Fibroblast of skin of left biceps (primary cell): ENCODE results near the gene MOCS3.
A peak's percentile ranks its signal among the peaks of the same experiment; 100 is the strongest.

Experiments used
- DNase-seq, 2 experiments: peaks; one replicate each; pipeline ENCODE4 v3.0.0-alpha.2; 2013; ENCODE audit warnings: low read depth in 2 of 2

The MOCS3 gene, protein sequence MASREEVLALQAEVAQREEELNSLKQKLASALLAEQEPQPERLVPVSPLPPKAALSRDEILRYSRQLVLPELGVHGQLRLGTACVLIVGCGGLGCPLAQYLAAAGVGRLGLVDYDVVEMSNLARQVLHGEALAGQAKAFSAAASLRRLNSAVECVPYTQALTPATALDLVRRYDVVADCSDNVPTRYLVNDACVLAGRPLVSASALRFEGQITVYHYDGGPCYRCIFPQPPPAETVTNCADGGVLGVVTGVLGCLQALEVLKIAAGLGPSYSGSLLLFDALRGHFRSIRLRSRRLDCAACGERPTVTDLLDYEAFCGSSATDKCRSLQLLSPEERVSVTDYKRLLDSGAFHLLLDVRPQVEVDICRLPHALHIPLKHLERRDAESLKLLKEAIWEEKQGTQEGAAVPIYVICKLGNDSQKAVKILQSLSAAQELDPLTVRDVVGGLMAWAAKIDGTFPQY

DNA sequence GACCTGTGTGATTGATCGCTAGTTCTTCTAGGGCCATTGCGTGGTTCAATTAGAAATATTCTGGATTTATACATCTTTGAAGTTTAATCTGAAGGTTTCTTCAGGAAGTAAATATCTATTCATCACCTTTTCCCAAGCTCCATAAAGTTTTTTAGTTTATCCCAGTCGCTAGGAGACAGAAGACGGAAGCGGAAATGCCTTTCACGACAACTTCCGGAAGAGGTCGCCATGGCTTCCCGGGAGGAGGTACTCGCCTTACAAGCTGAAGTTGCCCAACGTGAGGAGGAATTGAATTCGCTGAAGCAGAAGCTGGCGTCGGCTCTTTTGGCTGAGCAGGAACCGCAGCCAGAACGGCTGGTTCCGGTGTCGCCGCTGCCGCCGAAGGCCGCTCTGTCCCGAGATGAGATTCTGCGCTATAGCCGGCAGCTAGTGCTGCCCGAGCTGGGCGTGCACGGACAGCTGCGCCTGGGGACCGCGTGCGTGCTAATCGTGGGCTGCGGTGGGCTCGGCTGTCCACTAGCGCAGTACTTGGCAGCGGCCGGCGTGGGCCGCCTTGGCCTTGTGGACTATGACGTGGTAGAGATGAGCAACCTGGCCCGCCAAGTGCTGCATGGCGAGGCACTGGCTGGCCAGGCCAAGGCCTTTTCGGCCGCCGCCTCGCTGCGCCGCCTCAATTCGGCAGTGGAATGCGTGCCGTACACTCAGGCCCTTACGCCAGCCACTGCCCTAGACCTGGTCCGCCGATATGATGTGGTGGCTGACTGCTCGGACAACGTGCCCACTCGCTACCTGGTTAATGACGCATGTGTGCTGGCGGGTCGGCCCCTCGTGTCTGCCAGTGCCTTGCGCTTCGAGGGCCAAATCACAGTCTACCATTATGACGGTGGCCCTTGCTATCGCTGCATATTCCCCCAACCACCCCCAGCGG is at the start of gene MOCS3:
TSS of gene MOCS3 (plus strand) at position 204 of the 928 bp plus-strand sequence. CDS start at position 229, 25 bp downstream.
- peak; percentile 76 to 79 for DNase-seq

DNA sequence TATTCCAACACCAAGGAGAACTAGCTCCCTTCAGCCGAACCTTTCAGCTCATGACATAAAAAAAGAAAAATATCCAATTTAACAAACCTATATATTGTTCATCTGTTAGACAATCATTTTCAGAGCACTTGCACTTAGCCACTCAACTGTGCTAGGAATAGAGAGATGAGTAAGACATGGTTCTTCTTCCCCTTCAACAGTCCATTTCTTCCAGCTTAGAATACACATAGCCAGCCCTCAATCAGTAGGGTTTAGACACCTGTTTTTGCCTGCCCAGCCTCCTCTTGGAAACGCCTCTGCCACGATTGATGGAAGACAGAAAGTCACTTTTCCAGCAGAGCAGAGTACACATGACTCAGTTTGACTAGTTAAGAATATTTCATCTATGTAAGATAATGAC is 49.2 kb upstream of the MOCS3 start:
- no peak for DNase-seq

DNA sequence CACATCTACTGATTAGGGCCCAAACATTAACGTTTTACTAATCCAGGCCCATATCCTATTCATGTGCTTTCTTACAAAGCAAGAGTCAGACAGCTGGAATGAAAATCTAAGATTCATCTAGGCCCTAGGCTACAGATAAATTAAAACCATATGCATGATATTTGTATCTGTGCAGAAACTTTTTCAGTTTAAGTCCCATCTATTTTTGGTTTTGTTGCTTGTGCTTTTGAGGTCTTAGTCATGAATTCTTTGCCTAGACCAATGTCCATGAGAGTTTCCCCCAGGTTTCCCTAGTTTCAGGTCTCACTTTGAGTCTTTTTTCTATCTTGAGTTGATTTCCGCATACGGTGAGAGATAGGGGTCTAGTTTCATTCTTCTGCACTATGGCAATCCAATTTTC is 47.6 kb upstream of the MOCS3 start:
- DNase-seq, result peak; percentile 71 to 76

GRCh38 chr20:50911716-50912115 is 46.9 kb upstream of the MOCS3 start:
- no peak for DNase-seq

DNA sequence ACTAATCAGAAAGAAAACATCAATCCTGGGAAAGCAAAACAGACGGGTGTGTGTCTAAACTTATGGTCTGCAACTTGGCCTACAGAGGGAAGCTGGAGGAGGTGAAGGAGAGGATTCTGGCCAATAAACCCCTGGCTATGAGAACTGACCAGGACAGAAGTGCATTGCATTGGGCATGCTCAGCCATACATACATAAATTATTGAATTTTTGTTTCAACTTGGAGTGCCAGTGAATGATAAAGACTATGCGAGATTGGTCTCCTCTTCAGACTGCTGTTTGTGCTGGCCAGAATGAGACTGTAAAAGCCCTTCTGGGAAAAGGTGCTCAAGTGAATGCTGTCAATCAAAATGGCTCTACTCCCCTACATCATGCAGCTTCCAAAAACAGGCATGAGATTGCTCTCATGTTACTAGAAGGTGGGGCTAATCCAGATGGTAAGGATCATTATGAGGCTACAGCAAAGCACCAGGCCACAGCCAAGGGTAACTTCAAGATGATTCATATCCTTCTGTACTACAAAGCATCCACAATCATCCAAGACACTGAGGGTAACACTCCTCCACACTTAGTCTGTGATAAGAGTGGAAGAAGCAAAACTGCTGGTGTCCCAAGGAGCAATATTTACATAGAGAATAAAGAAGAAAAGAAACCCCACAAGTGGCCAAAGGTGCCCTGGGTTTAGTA is 44.8 kb upstream of the MOCS3 start:
- no peak for DNase-seq

- no peak for DNase-seq
Observed at GRCh38 chr20:50915424-50915823, 43.2 kb upstream of the MOCS3 start.

DNA sequence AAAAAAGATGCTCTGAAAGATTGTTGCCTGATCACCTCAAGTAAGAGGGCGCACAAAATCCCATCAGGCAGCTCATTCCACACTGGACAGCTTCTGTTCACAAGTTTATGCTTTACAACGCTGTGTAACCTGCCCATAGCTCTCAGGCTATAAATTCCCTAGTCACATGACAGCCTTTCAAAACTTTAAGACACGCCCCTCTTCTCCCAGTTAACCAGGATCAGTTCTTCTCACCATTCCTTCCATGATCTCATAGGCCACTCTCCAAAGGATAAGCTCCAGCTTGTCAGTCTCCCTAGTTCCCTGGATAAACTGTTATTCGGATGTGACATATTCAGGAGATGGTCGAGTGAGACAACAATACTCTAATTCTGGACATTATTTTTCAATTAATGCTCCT is 42.4 kb upstream of the MOCS3 start:
- no peak for DNase-seq

GRCh38 chr20:50916934-50917333 is 41.7 kb upstream of the MOCS3 start:
- no peak for DNase-seq

- DNase-seq, result no peak
Observed at GRCh38 chr20:50918403-50918802, 40.2 kb upstream of the MOCS3 start.

- no peak for DNase-seq
Observed at GRCh38 chr20:50919567-50919966, 39.1 kb upstream of the MOCS3 start.

- no peak for DNase-seq
Observed at GRCh38 chr20:50920997-50921396, 37.6 kb upstream of the MOCS3 start.

- no peak for DNase-seq
Observed at GRCh38 chr20:50921803-50922501, 36.7 kb upstream of the MOCS3 start.

- DNase-seq, result no peak
Observed at GRCh38 chr20:50924261-50924920, 34.2 kb upstream of the MOCS3 start.

- DNase-seq, result no peak
Observed at GRCh38 chr20:50926530-50926929, 32.1 kb upstream of the MOCS3 start.

DNA sequence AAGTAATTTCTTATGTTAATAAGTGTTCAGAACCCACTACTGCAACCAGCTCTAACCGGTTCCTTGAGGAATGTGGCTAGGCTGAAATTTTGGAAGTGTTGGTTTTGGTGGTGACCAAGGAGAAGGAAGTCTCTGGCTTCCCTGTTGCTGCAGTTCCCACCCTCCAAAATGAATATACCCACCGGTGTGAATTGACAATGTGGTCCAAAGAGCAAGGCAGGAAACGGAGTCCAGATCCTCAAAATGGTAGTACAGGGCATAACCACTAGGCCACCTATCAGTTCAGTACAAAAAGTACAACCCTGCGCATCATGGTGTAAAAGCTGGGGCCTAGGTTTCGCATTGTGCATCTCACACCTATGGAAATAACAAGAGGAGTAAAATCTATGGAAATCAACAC is 30.1 kb upstream of the MOCS3 start:
- DNase-seq, result no peak

DNA sequence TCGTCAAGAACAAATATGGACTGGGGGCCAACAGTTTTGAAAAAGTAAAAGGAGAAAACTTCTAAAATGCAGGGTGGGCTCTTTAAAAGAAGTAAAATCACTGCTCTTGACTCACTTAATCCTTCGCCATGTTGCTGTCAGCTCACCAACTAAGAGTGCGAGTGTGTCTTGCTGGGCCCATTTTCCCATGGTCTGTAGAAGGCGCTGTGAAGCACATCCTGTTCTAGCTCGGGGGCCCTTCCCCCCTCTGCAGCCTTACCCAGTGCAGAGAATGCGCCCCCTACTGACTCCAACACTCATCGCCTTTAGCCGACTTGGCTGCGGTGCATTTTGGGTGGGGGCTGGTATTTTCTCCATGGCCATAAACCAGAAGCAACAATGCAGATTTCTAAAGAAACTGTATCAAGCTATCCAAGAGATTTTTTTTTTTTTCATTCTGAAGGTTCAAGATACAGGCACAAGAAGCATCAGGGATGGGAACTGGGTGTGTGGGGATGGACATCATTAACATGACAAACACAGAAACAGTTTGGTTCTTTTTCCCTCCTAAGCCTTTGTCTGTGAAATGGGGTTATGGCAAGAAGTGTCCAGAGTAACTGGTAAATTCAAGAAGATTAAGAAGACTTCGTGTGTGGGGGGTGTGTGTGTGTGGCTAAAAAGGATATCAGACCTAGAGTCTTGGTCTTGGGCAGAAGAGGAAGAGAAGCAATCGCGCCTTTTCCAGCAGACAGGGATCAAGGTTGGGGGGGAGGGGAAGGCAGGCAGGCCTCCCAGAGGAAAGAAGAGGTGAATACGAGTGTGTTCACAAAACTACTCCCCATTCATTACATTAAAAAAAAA is 29.1 kb upstream of the MOCS3 start:
- peak; percentile 85 to 86 for DNase-seq

DNA sequence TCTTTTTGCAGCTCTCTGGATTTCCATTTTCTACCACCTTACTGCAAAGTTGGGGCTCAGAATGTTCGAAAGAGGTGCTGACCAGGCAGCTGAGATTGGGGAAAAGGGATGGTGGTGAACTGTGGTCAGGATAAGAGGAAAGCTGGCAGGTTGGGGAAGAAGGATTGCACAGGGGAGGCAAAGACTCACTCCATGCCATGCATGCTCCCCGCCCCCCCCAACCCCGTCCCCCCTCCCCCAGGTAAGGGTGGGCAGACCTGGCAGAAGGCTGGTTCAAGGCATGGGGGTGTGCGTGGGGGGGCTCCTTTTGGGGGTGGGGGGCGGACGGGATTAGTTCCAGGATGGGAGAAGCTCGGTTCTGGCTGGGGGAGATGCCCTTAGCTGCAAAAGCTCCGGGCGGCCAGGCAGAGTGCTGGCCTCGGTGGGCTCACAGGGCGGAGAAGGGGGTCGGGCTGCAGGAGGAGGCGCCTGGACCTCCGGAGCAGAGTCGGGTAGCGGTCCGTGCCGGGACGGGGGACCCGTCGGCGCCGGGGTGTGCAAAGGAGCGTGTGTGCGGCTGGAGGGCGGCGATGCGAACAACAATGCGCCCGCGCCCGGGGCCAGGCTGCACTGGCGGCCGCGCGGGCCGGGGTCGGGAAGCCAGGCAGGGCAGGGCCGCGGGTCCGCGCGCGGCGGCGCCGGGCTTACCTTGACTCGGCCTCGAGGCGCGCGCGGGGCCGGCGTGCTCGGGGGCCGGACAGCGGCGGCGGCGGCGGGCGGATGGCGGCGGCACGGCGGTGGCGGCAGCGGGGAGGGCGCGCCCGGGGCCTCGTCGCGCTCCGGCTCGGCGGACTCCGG is 28.3 kb upstream of the MOCS3 start:
- DNase-seq, result no peak

- DNase-seq, result no peak
Observed at GRCh38 chr20:50930976-50931305, 27.7 kb upstream of the MOCS3 start.
